PC-9 (cell line): ENCODE data around the gene SLC13A2.

Experiments
- EZH2 ChIP-seq: fragments of 200-600 bp; sonication (generic); IDR thresholded peaks from 2 replicates; pipeline ENCODE4 v1.8.0; 2017; ENCODE audit warnings: antibody characterized with exemption, low read depth
- TF ChIP-seq, protein P1 (sequence below): fragments of 200-600 bp; sonication (generic); conservative IDR thresholded peaks from 2 replicates; pipeline ENCODE4 v1.6.1; 2017; ENCODE audit warnings: mixed run types, antibody characterized with exemption, mild to moderate bottlenecking, moderate library complexity

DNA sequence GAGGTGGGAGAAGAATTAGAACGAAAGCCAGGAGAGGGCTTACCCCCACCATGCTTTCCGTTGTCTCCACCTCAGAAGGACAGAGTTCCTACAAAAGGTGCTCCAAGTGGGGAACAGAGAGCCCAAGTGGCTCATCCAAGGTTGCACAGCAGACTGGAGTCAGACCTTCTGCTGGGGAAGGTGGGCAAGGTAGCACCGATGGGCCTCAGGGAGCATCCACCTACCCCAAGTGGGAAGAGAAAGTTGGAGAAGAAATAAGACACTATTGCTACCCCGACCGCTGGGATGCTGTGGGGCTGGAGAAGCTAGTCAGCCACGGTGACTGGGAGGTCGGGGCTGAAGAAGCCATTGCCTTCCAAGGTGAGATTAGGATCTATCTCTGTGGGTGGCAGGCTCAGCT, 57.5 kb downstream of the SLC13A2 start:
- TF ChIP-seq, protein P1, sequence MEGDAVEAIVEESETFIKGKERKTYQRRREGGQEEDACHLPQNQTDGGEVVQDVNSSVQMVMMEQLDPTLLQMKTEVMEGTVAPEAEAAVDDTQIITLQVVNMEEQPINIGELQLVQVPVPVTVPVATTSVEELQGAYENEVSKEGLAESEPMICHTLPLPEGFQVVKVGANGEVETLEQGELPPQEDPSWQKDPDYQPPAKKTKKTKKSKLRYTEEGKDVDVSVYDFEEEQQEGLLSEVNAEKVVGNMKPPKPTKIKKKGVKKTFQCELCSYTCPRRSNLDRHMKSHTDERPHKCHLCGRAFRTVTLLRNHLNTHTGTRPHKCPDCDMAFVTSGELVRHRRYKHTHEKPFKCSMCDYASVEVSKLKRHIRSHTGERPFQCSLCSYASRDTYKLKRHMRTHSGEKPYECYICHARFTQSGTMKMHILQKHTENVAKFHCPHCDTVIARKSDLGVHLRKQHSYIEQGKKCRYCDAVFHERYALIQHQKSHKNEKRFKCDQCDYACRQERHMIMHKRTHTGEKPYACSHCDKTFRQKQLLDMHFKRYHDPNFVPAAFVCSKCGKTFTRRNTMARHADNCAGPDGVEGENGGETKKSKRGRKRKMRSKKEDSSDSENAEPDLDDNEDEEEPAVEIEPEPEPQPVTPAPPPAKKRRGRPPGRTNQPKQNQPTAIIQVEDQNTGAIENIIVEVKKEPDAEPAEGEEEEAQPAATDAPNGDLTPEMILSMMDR = no peak
- no peak for TF ChIP-seq EZH2
